DMS 273 (cell line): ENCODE results near the gene DIPK2A.

Experiments
- DNase-seq: peaks from one replicate; lab custom pipeline; 2025; ENCODE audit not compliant: unreplicated experiment; lab: John Stamatoyannopoulos, UW

Gene DIPK2A

DNA sequence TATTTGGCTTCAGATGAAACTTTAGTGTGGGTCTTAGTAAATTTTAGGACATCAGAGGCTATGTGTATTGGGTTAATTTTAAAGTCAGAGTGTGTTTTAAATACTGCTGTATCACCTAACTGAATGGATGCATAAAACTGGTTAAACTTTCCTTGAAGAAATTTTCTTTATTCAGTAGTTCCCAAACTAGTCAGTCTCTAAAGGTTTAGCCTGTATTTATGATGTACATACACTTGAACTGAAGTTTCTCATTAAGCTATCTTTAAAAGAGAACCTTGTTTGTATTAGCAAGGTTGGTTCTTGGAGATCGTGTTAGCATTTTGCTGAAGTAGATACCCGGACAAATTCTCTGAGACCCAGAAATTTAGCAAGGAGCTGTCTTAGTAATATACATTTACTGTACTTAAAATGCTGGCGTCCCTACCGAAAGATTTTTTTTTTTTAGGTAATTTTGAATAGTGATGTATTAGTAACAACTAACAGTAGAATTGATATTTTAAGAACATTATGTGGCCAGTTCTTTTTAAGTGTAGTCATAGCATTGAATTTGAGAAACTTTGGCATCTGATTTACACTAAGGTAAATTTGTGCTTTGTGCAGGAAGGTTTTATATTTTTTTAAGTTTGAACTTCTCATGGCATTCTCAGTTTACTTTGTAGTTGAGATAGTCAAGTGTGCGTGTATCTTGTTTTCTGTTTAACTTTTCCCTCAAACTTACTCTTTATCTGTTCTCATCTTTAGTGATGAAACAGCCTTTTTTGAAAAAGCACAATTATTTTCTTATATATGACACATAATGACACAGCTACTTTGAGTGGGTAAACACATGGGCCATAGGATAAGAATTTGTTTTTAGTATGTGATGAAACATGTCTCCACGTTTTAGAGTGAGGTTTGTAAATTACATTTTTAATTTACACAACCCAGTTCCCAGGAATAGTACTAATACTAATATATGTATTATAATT, 2.9 kb downstream of the DIPK2A start:
- DNase-seq: peak; percentile 35

DNA sequence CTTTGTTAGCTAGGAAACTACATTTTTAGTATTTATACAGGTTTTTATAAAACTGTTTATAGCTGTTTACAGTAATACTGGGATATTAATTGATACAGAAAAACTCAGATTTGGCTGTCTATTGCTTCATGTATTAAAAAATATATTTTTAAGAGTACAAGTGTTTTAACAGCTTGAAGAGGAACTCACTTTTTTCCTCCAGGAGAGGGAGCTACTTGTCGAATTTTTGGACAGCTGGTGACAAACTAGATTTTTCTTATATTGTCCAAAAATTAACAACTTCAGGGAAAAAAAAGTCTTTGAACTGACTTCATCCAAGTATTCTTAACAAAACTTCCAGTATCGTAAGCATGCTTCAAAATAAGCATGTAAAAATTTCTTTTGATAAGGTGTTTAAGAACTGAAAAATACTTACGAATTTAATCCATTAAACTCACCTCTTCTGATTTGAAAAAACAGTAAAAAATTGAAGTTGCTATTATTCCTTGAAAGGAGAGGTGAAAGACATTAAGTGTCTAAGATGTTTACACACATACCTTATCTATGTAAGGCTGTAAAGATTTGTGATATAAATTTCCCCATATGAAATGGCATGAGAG, 4.0 kb downstream of the DIPK2A start:
- DNase-seq: peak; percentile 72

DNA sequence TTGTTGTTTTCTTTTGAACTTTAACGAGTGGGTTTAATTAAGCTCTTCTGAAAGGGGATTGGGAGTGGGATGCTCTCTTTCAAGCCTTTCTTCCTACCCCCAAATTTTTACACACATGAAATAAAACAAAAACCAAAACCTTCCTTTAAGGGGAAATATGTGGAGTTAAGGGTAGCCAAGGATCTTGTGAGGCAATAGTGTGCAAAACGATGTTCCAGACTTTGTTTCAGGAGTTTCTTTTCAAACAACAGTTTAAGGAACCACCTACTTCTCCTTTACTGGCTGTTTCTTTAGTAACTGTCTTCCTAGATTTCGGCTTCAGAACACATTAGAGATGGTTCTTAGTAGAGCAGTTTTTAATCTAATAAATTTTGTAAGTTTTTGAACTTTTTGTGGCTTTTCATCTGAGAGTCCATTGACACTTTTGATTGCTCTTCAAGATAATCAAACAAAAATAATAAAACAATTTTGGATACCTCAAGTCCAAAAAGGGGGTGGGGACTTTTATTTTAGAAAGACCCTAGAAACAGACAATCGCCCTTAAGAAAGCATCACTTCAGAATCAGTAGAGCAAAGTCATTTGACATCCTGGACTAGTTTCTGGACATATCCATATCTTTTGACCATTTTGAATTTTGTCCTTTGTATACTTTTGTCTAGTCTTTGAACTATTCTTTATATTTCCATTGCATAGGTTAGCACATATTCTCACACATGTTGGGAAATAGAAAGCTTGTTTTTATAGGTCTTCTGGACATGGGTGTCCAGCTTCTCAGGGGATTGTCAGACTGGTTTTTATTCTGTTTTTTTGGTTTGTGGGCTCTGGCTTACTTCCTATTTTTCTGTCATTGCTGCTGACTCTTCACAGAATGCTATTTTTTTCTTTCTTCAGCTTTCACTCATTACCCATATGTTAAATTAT, 6.0 kb downstream of the DIPK2A start:
- DNase-seq: no peak

DNA sequence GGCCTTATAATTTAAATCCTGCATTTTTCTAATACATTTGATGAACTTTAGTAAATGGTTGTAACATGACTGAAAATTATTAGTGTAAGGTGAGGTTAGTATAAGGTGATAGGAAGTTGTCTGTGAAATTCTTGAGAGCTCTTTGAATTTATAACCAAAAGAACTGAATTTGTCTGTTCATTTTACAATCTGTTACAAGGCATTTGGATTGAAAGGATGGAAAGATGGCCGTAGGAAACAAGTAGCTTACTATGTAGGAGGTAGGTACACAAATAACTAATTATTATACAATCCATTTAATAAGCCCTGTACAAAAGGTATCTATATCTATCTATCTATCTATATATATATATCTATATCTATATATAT, 6.6 kb downstream of the DIPK2A start:
- no peak for DNase-seq

DNA sequence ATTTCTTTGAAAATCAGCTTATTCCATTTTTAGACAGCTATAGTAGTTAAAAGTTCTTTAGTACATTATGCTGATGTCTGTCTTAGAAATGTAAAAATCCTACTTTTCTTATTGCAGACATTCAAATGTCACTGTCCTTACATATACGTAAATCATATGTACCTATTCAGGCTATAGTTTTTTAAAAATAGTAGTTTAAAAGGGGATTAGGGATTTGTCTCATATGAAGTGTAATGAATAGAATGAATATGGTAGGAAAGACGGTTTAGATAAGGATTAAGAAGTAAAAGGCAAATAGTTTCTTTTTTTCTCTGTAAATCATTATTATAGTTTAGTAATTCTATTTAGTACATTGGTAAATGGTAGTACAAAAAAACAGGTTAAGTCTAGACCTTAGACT, 7.4 kb downstream of the DIPK2A start:
- DNase-seq: no peak

DNA sequence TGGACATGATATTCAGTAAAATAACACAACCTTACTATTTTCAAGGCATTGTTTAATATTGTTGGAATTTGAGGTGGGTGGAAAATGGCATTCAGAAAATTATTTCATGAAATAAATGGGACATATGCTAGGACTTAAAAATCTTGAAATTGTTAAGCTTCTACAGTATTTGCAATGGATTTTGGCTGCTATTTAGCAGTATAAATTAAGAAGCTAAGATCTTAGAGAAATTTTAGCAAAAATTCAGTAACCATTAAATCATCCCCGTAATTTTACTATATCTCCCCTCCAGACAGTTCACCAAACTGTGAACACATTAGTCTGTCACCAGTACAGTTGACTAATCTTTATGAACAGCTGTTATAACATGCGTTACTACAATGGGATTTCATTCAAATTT, 8.2 kb downstream of the DIPK2A start:
- DNase-seq: no peak

DNA sequence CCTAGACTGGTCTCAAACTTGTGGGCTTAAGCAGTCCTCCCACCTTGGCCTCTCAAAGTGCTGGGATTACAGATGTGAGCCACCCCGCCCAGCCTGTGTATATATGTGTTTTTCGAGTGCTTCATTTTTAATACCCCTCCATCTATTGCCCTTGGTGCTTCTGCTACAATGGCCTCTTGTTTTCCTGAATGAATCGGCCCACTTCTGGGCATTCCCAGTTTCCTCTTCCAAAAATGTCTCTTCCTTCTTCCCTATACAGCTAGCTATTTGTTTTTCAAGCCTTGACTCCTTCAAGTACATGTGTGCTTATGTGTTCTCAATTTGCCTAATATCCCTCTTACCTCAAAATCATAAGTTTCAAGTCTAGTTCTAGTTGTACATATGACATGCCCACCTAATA, 16.7 kb downstream of the DIPK2A start:
- no peak for DNase-seq

DNA sequence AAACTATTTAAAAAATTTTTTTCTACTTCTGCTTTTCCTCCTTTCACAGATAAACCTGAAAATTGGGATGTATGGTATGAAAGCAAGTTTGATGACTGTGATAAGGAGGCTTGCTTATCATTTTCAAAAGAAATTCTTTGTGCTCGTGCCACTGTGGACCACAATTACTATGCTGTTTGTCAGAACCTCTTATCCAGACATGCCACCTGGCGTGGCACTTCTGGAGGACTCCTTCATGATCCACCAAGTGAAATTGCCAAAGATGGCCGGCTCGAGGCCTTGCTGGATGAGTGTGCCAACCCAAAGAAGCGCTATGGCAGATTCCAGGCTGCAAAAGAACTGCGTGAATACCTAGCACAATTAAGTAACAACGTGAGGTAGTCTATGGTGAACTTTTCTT, 17.8 kb downstream of the DIPK2A start:
- DNase-seq: no peak

DNA sequence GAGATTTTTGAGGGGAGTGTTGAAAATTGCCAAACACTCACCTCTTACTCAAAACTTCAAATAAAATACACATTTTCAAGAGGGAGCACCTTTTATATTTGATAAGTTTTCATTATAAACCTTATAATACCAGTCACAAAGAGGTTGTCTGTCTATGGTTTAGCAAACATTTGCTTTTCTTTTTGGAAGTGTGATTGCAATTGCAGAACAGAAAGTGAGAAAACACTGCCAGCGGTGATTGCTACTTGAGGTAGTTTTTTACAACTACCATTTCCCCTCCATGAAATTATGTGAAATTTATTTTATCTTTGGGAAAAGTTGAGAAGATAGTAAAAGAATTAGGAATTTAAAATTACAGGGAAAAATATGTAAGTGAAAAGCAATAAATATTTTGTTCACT, 20.1 kb downstream of the DIPK2A start:
- no peak for DNase-seq

DNA sequence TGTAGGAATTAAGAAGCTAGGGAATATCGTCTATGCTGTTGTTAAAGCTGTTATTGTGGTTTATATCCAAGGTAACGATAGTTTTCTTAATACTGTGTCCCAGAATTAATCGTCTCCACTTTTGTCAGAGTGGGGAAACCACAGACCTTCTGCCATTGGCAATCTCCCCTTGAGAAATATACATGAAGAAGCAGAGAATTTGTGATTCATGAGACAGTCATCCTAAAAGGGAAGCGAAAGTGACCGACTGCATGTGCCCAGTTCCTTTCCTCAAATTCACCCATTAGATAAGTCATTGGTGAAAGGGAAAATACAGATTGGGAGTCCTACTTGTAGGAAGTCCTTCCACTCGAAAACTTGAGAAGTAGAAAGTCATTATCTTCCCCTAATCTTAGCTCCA, 26.6 kb downstream of the DIPK2A start:
- no peak for DNase-seq

DNA sequence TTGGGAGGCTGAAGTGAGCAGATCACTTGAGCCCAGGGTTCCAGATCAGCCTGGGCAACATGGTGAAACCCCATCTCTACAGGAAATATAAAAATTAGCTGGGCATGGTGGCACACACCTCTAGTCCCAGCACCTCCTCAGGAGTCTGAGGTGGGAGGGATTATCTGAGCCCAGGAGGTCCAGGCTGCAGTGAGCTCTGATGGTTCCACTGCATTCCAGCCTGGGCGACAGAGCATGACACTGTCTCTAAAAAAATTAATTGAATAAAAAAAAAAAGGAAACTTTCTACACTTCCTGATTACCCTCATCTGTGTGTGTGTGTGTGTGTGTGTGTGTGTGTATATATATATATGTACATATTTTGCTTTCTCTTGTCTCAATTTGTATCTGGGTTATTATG, 31.4 kb downstream of the DIPK2A start:
- DNase-seq: no peak

DNA sequence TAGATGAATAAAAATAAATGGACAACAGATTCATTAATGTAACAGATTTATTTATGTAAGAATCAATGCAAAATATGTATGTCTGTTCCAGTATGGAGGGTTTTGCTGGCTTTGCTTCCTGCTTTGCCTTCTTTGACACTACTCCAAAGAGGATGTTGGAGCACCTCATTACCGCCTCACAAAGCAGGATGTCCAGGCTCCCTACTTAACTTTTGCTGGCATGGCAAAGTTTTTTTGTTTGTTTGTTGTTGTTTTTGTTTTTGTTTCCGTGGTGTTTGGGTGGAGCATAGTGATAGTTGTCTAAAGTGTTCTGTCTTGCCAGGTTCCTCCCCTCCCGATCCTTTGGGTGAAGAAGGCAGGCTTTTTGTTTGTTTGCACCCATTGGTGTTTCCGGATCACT, 38.7 kb downstream of the DIPK2A start:
- DNase-seq: no peak

DNA sequence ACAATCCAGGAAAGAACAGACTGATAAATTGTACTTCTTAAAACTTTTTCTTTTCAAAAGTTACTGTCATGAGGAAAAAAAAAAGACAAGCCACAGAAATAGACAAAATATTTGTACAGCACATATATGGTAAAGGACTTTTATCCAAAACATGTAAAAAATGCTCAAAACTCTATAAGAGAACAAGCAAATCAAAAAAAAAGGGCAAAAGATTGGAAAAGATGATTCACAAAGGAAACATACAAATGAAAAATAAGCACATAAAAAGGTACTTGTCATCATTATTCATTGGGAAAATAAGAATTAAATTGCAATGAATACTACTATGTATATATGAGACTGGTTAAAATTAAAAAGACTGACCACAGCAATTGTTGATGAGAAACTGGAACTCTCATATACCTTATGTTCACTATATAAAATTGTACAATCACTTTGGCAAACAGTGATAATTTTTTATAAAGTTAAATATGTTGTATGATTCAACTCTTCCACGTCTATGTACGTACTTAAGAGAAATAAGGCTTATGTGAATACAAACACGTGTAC, 39.7 kb downstream of the DIPK2A start:
- no peak for DNase-seq

DNA sequence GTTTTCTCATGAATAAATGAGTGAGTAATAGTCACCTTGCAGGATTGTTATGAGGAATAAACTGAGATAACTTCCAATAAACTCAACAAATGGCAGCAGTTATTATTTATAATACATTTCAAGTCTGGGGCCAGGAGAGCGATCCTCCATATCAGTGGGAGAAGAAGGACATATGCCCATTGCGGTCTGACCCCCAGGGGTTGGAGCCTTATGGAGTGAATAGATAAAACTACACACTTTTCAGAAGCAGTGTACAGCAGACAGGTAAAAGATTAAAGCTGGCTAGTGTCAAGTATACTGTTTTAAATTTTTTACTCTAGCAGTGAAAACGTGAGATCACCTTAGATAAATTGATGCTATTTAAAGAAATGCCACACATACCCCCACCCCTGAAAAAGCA, 43.5 kb downstream of the DIPK2A start:
- DNase-seq: no peak

DNA sequence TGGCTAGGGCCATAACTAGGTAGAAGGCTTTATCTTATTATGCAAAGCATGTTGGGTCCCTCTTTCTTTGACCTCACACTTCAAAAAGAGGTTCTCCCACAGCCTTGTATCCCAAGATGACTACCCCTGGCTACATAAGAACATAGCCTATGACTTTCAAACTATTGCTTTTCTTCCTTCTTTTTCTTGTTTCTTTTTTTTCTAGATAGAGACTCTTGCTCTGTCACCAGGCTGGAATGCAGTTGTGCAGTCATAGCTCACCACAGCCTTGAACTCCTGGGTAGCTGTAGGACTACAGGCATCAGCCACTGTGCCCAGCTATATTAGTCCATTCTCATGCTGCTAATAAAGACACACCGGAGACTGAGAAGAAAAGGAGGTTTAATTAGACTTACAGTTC, 47.2 kb downstream of the DIPK2A start:
- DNase-seq: no peak
